Measurements from ENCODE around the gene MZF1.

DNA sequence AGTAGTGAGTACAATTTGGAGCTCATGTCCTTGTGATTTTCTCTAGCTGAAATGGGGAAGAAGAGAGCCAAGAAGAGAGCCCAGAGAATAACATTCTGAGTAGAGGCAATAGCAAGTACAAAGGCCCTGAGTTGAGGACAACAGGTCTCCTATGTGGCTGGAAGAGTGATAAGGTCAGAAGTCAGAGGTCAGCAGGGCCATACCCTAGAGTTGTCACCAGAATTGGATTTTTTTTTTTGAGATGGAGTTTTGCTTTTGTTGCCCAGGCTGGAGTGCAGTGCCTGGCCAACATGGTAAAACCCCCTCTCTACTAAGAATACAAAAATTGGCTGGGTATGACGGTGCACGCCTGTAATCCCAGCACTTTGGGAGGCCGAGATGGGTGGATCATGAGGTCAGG is 37.3 kb downstream of the MZF1 start:
- TF ChIP-seq EZH2 (IDR thresholded peaks at IDR 0.05; ENCODE audit: low read depth) = no peak
- TF ChIP-seq CTCF (conservative IDR thresholded peaks at IDR 0.05) = no peak
